ENCODE data around the gene GADL1.
A peak's percentile ranks its signal among the peaks of the same experiment; 100 is the strongest.

Gene GADL1

GRCh38 chr3:30738605-30739004 lies 155.9 kb downstream of the GADL1 start:
- TF ChIP-seq CTCF (IDR thresholded peaks at IDR 0.05; ENCODE audit: low read length): no peak
- no peak for TF ChIP-seq EZH2 (IDR thresholded peaks at IDR 0.05; ENCODE audit: borderline replicate concordance, low read length)
- no peak overlapping the region for H3K4me2 ChIP-seq (ENCODE audit: low read length)
- peaks cover 11% of the 10 kb centered on the region for H3K4me1 ChIP-seq (ENCODE audit: insufficient read depth, low read length, severe bottlenecking)
- H3F3A ChIP-seq (ENCODE audit: insufficient read depth, low read length): no peaks in the 10 kb centered on the region
- no peak overlapping the region for H3K27ac ChIP-seq (ENCODE audit: low read depth, low read length, poor library complexity, severe bottlenecking)
- no peak overlapping the region for H3K9ac ChIP-seq (ENCODE audit: low read length)
- no peaks in the 10 kb centered on the region for H3K9me2 ChIP-seq (ENCODE audit: low read depth, low read length)
- no peaks in the 10 kb centered on the region for H4K20me1 ChIP-seq (ENCODE audit: insufficient read depth, low read length)
- no peaks in the 10 kb centered on the region for H3K36me3 ChIP-seq (ENCODE audit: insufficient read depth, low read length)
- H3K4me3 ChIP-seq (ENCODE audit: low read depth, low read length, poor library complexity, severe bottlenecking): no peak overlapping the region
- no peaks in the 10 kb centered on the region for H3K79me2 ChIP-seq (ENCODE audit: insufficient read depth, low read length)
- no peaks in the 10 kb centered on the region for H3K9me3 ChIP-seq (ENCODE audit: low read length)
- H3K27me3 ChIP-seq (ENCODE audit: insufficient read depth, low read length): no peaks in the 10 kb centered on the region
- H2AFZ ChIP-seq (ENCODE audit: low read length): no peak overlapping the region

- no peak for TF ChIP-seq EZH2 (IDR thresholded peaks at IDR 0.05; ENCODE audit: borderline replicate concordance, low read length)
- TF ChIP-seq CTCF (IDR thresholded peaks at IDR 0.05; ENCODE audit: low read length): no peak
- Histone ChIP-seq H3K27me3 (ENCODE audit: insufficient read depth, low read length) (no peaks in the 10 kb centered on the region), H3K9ac (ENCODE audit: low read length) (no peak overlapping the region), H3K36me3 (ENCODE audit: insufficient read depth, low read length) (no peaks in the 10 kb centered on the region), H3K79me2 (ENCODE audit: insufficient read depth, low read length) (no peaks in the 10 kb centered on the region), H3K4me3 (ENCODE audit: low read depth, low read length, poor library complexity, severe bottlenecking) (no peak overlapping the region), H3K4me1 (ENCODE audit: insufficient read depth, low read length, severe bottlenecking) (peaks cover 15% of the 10 kb centered on the region), H3F3A (ENCODE audit: insufficient read depth, low read length) (no peaks in the 10 kb centered on the region), H3K9me3 (ENCODE audit: low read length) (no peaks in the 10 kb centered on the region), H3K9me2 (ENCODE audit: low read depth, low read length) (no peaks in the 10 kb centered on the region), H3K4me2 (ENCODE audit: low read length) (no peak overlapping the region), H2AFZ (ENCODE audit: low read length) (no peak overlapping the region), H3K27ac (ENCODE audit: low read depth, low read length, poor library complexity, severe bottlenecking) (no peak overlapping the region), H4K20me1 (ENCODE audit: insufficient read depth, low read length) (no peaks in the 10 kb centered on the region)
These were observed 156.5 kb downstream of the GADL1 start for GRCh38 chr3:30737743-30738499.

- Histone ChIP-seq H3K9me3 (ENCODE audit: low read length) (no peaks in the 10 kb centered on the region), H3K4me2 (ENCODE audit: low read length) (0 out of 2 replicates have a peak overlapping the region, but pooled peaks have one; percentile 23), H3K79me2 (ENCODE audit: insufficient read depth, low read length) (no peaks in the 10 kb centered on the region), H3F3A (ENCODE audit: insufficient read depth, low read length) (no peaks in the 10 kb centered on the region), H3K27me3 (ENCODE audit: insufficient read depth, low read length) (no peaks in the 10 kb centered on the region), H3K4me3 (ENCODE audit: low read depth, low read length, poor library complexity, severe bottlenecking) (no peak overlapping the region), H4K20me1 (ENCODE audit: insufficient read depth, low read length) (no peaks in the 10 kb centered on the region), H3K4me1 (ENCODE audit: insufficient read depth, low read length, severe bottlenecking) (peaks cover 45% of the 10 kb centered on the region), H3K36me3 (ENCODE audit: insufficient read depth, low read length) (no peaks in the 10 kb centered on the region), H3K27ac (ENCODE audit: low read depth, low read length, poor library complexity, severe bottlenecking) (no peak overlapping the region), H3K9me2 (ENCODE audit: low read depth, low read length) (no peaks in the 10 kb centered on the region), H3K9ac (ENCODE audit: low read length) (no peak overlapping the region), H2AFZ (ENCODE audit: low read length) (no peak overlapping the region; the same call in 1 of the 2 replicates)
- TF ChIP-seq CTCF (IDR thresholded peaks at IDR 0.05; ENCODE audit: low read length): no peak
- TF ChIP-seq EZH2 (IDR thresholded peaks at IDR 0.05; ENCODE audit: borderline replicate concordance, low read length): no peak
These were observed 160.8 kb downstream of the GADL1 start for GRCh38 chr3:30733696-30734095.

Measured in OCI-LY1 (cell line).